H1 (cell line): ENCODE measurements around the gene TRIM14. TPM values are rescaled to one million over a fixed set of nuclear protein-coding genes. Genes with fewer than 3 reads are reported as not detected.
A peak's percentile ranks its signal among the peaks of the same experiment; 100 is the strongest.

ENCODE experiments used
- ATF2 ChIP-seq: IDR thresholded peaks from 2 replicates; pipeline ENCODE4 v1.6.1; 2012; ENCODE audit warnings: low read length, inconsistent platforms
- CBX5 ChIP-seq: fragments of 300-800, 300-1000 bp; sonication (generic); IDR thresholded peaks from 2 replicates; pipeline ENCODE4 v1.7.1; 2016; ENCODE audit warnings: antibody characterized with exemption, low read length, low read depth
- CBX8 ChIP-seq: fragments of 300-800, 300-1000 bp; sonication (generic); IDR thresholded peaks from 2 replicates; pipeline ENCODE4 v1.7.1; 2016; ENCODE audit warnings: low read depth, low read length, borderline replicate concordance
- CHD1 ChIP-seq: IDR thresholded peaks from 2 replicates; pipeline ENCODE4 v1.6.1; 2012; ENCODE audit warnings: low read depth, low read length, improper control_type of control experiment
- CHD2 ChIP-seq: IDR thresholded peaks from 2 replicates; pipeline ENCODE4 v1.6.1; 2012; ENCODE audit warnings: low read length, improper control_type of control experiment
- FOSL1 ChIP-seq: IDR thresholded peaks from 2 replicates; pipeline ENCODE4 v1.6.1; 2011; ENCODE audit warnings: mild to moderate bottlenecking, low read depth, low read length, moderate library complexity; ENCODE audit not compliant: insufficient read depth
- GABPA ChIP-seq: IDR thresholded peaks from 2 replicates; pipeline ENCODE4 v1.6.1; 2011; ENCODE audit warnings: mild to moderate bottlenecking, low read length, moderate library complexity, borderline replicate concordance; ENCODE audit not compliant: insufficient read depth
- GTF2F1 ChIP-seq: IDR thresholded peaks from 2 replicates; pipeline ENCODE4 v1.6.1; 2012; ENCODE audit warnings: low read depth, low read length, improper control_type of control experiment, borderline replicate concordance
- KDM1A ChIP-seq: fragments of 200-600, 300-600 bp; sonication (generic); IDR thresholded peaks from 2 replicates; pipeline ENCODE4 v1.7.1; 2016; ENCODE audit warnings: mild to moderate bottlenecking, low read length, borderline replicate concordance
- MAX ChIP-seq: IDR thresholded peaks from 2 replicates; pipeline ENCODE4 v1.6.1; 2012; ENCODE audit warnings: inconsistent platforms
- POLR2AphosphoS5 ChIP-seq: IDR thresholded peaks from 2 replicates; pipeline ENCODE4 v1.6.1; 2011; ENCODE audit warnings: low read depth, low read length
- RFX5 ChIP-seq: IDR thresholded peaks from 2 replicates; pipeline ENCODE4 v1.6.1; 2011; ENCODE audit warnings: low read depth, low read length, improper control_type of control experiment, borderline replicate concordance
- SIRT6 ChIP-seq: IDR thresholded peaks from one replicate; pipeline ENCODE4 v1.7.1; 2012; ENCODE audit warnings: low read length, inconsistent platforms
- SP4 ChIP-seq: IDR thresholded peaks from 2 replicates; pipeline ENCODE4 v1.6.1; 2012; ENCODE audit warnings: low read length, inconsistent platforms
- TCF12 ChIP-seq: IDR thresholded peaks from 2 replicates; pipeline ENCODE4 v1.6.1; 2011; ENCODE audit warnings: low read depth, mild to moderate bottlenecking, low read length
- TEAD4 ChIP-seq: IDR thresholded peaks from 2 replicates; pipeline ENCODE4 v1.6.1; 2012; ENCODE audit warnings: low read depth, low read length, inconsistent platforms, mixed read lengths
- YY1 ChIP-seq: IDR thresholded peaks from 2 replicates; pipeline ENCODE4 v1.6.1; 2011; ENCODE audit warnings: low read depth, mild to moderate bottlenecking, low read length
- polyA plus RNA-seq, 7 experiments: library from polyadenylated mRNA; depleted of rRNA in 3 of 7; stranded (reverse) in 5 of 7; unstranded in 2 of 7; fragments of >200 nt in 5 of 7; fragments of 200-250 nt in 2 of 7; gene quantifications; 1 replicate in 5 of 7; 2 replicates in 1 of 7; 4 replicates in 1 of 7; pipeline versions ENCODE4 v1.2.1 to v1.2.3, GENCODE V29; 2011 to 2013; ENCODE audit warnings: missing spikeins in 2 of 7, mixed read lengths in 2 of 7
- total RNA-seq: library from RNA; stranded (reverse); fragmentation: NEBNext Ultra II Directional; extraction: Animal tissue kit (Norgen Biotek cat#: 25700); gene quantifications from 2 replicates; pipeline ENCODE4 v1.2.1, GENCODE V29; 2021
- TF ChIP-seq, protein P1 (sequence below): IDR thresholded peaks from 2 replicates; pipeline ENCODE4 v1.6.1; 2011; ENCODE audit warnings: low read length, improper control_type of control experiment
- TF ChIP-seq, protein P2 (sequence below), 3 experiments: IDR thresholded peaks; 1 replicate in 2 of 3; 2 replicates in 1 of 3; pipeline versions ENCODE4 v1.5.1 to v1.6.1; 2011; ENCODE audit warnings: low read length in 3 of 3, mild to moderate bottlenecking in 3 of 3, inconsistent platforms in 2 of 3, low read depth in 1 of 3, moderate library complexity in 1 of 3; ENCODE audit not compliant: insufficient read depth in 1 of 3; ENCODE audit errors: control extremely low read depth in 1 of 3

TRIM14 gene
- total and polyA plus RNA-seq, 2 of the 8 experiments (the other 6 are each of a cell fraction or from before 2014, with no cell fraction given): 9.2 to 19.4 TPM

DNA sequence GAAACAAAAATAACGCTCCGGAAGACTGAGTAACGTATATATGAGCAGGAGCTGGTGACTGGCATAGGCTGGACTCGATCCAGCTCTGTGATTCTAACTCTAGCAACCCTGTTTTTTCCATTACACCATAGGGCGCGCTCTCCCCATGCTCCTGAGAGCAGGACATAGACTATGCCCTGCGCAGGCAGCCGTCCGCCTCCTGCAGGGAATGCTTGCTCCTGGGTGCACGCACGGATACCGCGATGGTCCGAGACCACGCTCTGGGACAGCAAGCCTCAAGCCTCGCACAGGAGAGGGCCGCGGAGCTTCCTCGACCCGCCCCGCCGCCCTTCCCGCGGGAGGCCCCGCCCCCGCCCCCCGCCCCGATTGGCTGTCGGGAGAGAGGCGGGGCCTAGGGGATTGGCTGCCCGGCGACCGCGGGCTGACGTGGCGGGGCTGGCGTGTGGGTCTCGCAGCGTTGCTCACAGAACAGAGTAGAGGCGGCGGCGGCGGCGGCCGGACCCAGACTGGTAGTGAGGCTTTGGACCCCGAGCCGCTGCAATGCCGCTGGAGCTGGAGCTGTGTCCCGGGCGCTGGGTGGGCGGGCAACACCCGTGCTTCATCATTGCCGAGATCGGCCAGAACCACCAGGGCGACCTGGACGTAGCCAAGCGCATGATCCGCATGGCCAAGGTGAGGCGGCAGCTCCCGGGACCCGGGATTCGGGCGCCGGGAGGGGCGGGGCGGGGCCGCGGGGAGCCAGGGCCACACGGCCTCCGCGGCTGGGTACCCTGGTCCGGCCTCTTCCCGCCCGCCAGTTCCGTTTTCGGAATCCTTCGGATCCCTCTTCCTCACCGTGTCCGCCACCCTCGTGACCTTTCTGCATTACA is 62.5 kb downstream of the TRIM14 start, which contains the start of gene NANS (continued):
- TF ChIP-seq MAX (peak; percentile 76), FOSL1 (no peak), POLR2AphosphoS5 (peak; percentile 68), SP4 (no peak), GTF2F1 (0 out of 2 replicates have a peak, but pooled peaks have one; percentile 12), KDM1A (no peak), CBX8 (no peak), RFX5 (no peak), CHD2 (peak; percentile 94), TEAD4 (0 out of 2 replicates have a peak, but pooled peaks have one; percentile 13), CHD1 (no peak), SIRT6 (no peak), CBX5 (no peak), GABPA (no peak), YY1 (no peak), ATF2 (no peak; the same call in 1 of the 2 replicates), TCF12 (no peak)
- TF ChIP-seq, protein P1, sequence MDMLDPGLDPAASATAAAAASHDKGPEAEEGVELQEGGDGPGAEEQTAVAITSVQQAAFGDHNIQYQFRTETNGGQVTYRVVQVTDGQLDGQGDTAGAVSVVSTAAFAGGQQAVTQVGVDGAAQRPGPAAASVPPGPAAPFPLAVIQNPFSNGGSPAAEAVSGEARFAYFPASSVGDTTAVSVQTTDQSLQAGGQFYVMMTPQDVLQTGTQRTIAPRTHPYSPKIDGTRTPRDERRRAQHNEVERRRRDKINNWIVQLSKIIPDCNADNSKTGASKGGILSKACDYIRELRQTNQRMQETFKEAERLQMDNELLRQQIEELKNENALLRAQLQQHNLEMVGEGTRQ: no peak
- TF ChIP-seq, protein P2, sequence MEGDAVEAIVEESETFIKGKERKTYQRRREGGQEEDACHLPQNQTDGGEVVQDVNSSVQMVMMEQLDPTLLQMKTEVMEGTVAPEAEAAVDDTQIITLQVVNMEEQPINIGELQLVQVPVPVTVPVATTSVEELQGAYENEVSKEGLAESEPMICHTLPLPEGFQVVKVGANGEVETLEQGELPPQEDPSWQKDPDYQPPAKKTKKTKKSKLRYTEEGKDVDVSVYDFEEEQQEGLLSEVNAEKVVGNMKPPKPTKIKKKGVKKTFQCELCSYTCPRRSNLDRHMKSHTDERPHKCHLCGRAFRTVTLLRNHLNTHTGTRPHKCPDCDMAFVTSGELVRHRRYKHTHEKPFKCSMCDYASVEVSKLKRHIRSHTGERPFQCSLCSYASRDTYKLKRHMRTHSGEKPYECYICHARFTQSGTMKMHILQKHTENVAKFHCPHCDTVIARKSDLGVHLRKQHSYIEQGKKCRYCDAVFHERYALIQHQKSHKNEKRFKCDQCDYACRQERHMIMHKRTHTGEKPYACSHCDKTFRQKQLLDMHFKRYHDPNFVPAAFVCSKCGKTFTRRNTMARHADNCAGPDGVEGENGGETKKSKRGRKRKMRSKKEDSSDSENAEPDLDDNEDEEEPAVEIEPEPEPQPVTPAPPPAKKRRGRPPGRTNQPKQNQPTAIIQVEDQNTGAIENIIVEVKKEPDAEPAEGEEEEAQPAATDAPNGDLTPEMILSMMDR (IDR thresholded peaks at IDR 0.05; ENCODE audit: control extremely low read depth in 1 of 3, insufficient read depth in 1 of 3, low read depth in 1 of 3, low read length in 3 of 3): no peak
